HepG2 (cell line): ENCODE data around the gene FUT6. TPM values are rescaled to one million over a fixed set of nuclear protein-coding genes. Genes with fewer than 3 reads are reported as not detected.

Experiments used
- ATAC-seq: fragments of 200-7000 bp; cut with Tn5 transposase; 3 replicates; pipeline ENCODE4 v1.9.1; 2020; ENCODE audit warnings: mild to moderate bottlenecking, moderate library complexity
- BruUV-seq: library from RNA; stranded (reverse); fragments of 400-500 nt; replicated peaks from 2 replicates; lab custom pipeline; 2021; lab: Mats Ljungman, UMichigan
- CTCF ChIA-PET: fragments of 300-600 bp; formaldehyde crosslinking; extraction: SDS; loops from one replicate; lab custom pipeline; 2021; ENCODE audit warnings: low total read pairs, inconsistent platforms, low intra/inter-chr PET ratio; lab: Yijun Ruan, JAX
- POLR2A ChIA-PET: fragments of 350-600 bp; sonication (Branson Sonifier 250); formaldehyde crosslinking; loops from one replicate; lab custom pipeline; 2020; ENCODE audit warnings: antibody characterized with exemption, inconsistent platforms; lab: Yijun Ruan, JAX
- DNase-seq: peaks from one replicate; pipeline ENCODE4 v3.0.0-alpha.2; 2015; ENCODE audit warnings: low spot score
- FAIRE-seq: peaks from 3 replicates; lab custom pipeline; 2011; peaks lifted over from hg19 to GRCh38; lab: Jason Lieb, UNC
- H2AFZ ChIP-seq: one replicate; pipeline ENCODE4 v1.6.1; 2011; ENCODE audit warnings: low read length, inconsistent platforms
- H3K27ac ChIP-seq: fragments of 300-600 bp; 3 replicates; pipeline ENCODE4 v1.8.0; 2011; ENCODE audit warnings: mixed run types, mild to moderate bottlenecking, mixed read lengths, low read length, inconsistent platforms; ENCODE audit not compliant: insufficient read depth; ENCODE audit errors: extremely low read length
- H3K27me3 ChIP-seq, 2 experiments: fragments of 200-600 bp in 1 of 2; 2 replicates in 1 of 2; 3 replicates in 1 of 2; pipeline versions ENCODE4 v1.6.0 to v1.8.0; 2011; ENCODE audit warnings: low read length in 2 of 2, mild to moderate bottlenecking in 2 of 2, moderate library complexity in 2 of 2, inconsistent platforms in 1 of 2; ENCODE audit not compliant: insufficient read depth in 2 of 2, control insufficient read depth in 1 of 2
- H3K36me3 ChIP-seq, 2 experiments: fragments of 200-600 bp in 1 of 2; replicated peaks in 1 of 2; 2 replicates in 1 of 2; 3 replicates in 1 of 2; pipeline versions ENCODE4 v1.5.1 to v1.8.0; 2011; ENCODE audit warnings: low read length in 2 of 2, inconsistent platforms in 1 of 2; ENCODE audit not compliant: insufficient read depth in 2 of 2, control insufficient read depth in 1 of 2
- H3K4me1 ChIP-seq: 2 replicates; pipeline ENCODE4 v1.5.1; 2012; ENCODE audit warnings: low read length, inconsistent platforms; ENCODE audit not compliant: insufficient read depth
- H3K4me2 ChIP-seq: 2 replicates; pipeline ENCODE4 v1.6.0; 2011; ENCODE audit warnings: low read depth, low read length, inconsistent platforms
- H3K4me3 ChIP-seq, 3 experiments: fragments of 200-600 bp in 1 of 3; sonication (generic), shearing (Covaris generic) in 1 of 3; replicated peaks in 1 of 3; 2 replicates each; pipeline ENCODE4 v1.5.1; 2011 to 2016; ENCODE audit warnings: low read length in 3 of 3, inconsistent platforms in 2 of 3, low read depth in 2 of 3, mild to moderate bottlenecking in 2 of 3, control low read depth in 1 of 3, mixed read lengths in 1 of 3; ENCODE audit not compliant: insufficient read depth in 1 of 3
- H3K79me2 ChIP-seq: one replicate; pipeline ENCODE4 v1.6.1; 2011; ENCODE audit warnings: low read length, inconsistent platforms; ENCODE audit not compliant: insufficient read depth
- H3K9ac ChIP-seq: 2 replicates; pipeline ENCODE4 v1.6.0; 2011; ENCODE audit warnings: mild to moderate bottlenecking, low read depth, low read length, inconsistent platforms; ENCODE audit not compliant: insufficient read depth
- H3K9me3 ChIP-seq: 2 replicates; pipeline ENCODE4 v1.5.1; 2012; ENCODE audit warnings: mild to moderate bottlenecking, low read length
- H4K20me1 ChIP-seq: 2 replicates; pipeline ENCODE4 v1.6.0; 2011; ENCODE audit warnings: inconsistent platforms, mild to moderate bottlenecking, low read length, moderate library complexity; ENCODE audit not compliant: insufficient read depth
- ATAD3A ChIP-seq: sonication (generic); formaldehyde crosslinking; IDR thresholded peaks from 2 replicates; pipeline ENCODE4 v1.4.0; 2020; ENCODE audit warnings: missing genetic modification reagents
- CEBPG ChIP-seq: IDR thresholded peaks from 2 replicates; pipeline ENCODE4 v1.6.1; 2016
- CREB3 ChIP-seq: sonication (generic); formaldehyde crosslinking; IDR thresholded peaks from 2 replicates; pipeline ENCODE4 v1.5.0; 2020; ENCODE audit warnings: missing genetic modification reagents
- FIP1L1 ChIP-seq: fragments of 200-400 bp; formaldehyde crosslinking; IDR thresholded peaks from 2 replicates; pipeline ENCODE4 v1.6.1; 2018; ENCODE audit warnings: low read depth, mild to moderate bottlenecking, low read length, moderate library complexity, borderline replicate concordance; ENCODE audit not compliant: insufficient read depth
- JDP2 ChIP-seq: sonication (generic); formaldehyde crosslinking; IDR thresholded peaks from 2 replicates; pipeline ENCODE4 v1.8.1; 2022; ENCODE audit warnings: missing genetic modification reagents, borderline replicate concordance
- KLF16 ChIP-seq, 2 experiments: sonication (generic) in 1 of 2; formaldehyde crosslinking in 1 of 2; IDR thresholded peaks; 2 replicates each; pipeline versions ENCODE4 v1.6.1 to v1.8.0; 2016 to 2023; ENCODE audit warnings: missing genetic modification reagents in 2 of 2, missing compliant biosample characterization in 1 of 2
- KLF6 ChIP-seq: IDR thresholded peaks from 2 replicates; pipeline ENCODE4 v1.8.0; 2016; ENCODE audit warnings: missing biosample characterization, missing genetic modification reagents
- MIER2 ChIP-seq: IDR thresholded peaks from 2 replicates; pipeline ENCODE4 v1.6.1; 2016; ENCODE audit warnings: missing biosample characterization, missing genetic modification reagents
- NKX3-1 ChIP-seq: sonication (generic); formaldehyde crosslinking; IDR thresholded peaks from 2 replicates; pipeline ENCODE4 v1.5.0; 2020; ENCODE audit warnings: missing genetic modification reagents
- NONO ChIP-seq, 2 experiments: fragments of 450-650 bp in 1 of 2; sonication (generic) in 1 of 2; formaldehyde crosslinking in 1 of 2; IDR thresholded peaks in 1 of 2; conservative IDR thresholded peaks in 1 of 2; 2 replicates each; pipeline versions ENCODE4 v1.6.1 to v1.8.0; 2017 to 2022; ENCODE audit warnings: mild to moderate bottlenecking in 1 of 2, missing genetic modification reagents in 1 of 2, moderate library complexity in 1 of 2
- PRDM4 ChIP-seq: sonication (generic); formaldehyde crosslinking; IDR thresholded peaks from 2 replicates; pipeline ENCODE4 v1.9.0; 2021; ENCODE audit warnings: missing genetic modification reagents, borderline replicate concordance
- RAD51 ChIP-seq: fragments of 450-650 bp; IDR thresholded peaks from 2 replicates; pipeline ENCODE4 v1.6.1; 2016; ENCODE audit warnings: borderline replicate concordance
- RELA ChIP-seq: sonication (generic); formaldehyde crosslinking; IDR thresholded peaks from 2 replicates; pipeline ENCODE4 v1.4.0; 2020; ENCODE audit warnings: missing genetic modification reagents
- SP2 ChIP-seq: sonication (generic); formaldehyde crosslinking; IDR thresholded peaks from 2 replicates; pipeline ENCODE4 v1.5.1; 2020; ENCODE audit warnings: mild to moderate bottlenecking, missing genetic modification reagents
- TMF1 ChIP-seq: sonication (generic); formaldehyde crosslinking; IDR thresholded peaks from 2 replicates; pipeline ENCODE4 v1.8.1; 2022; ENCODE audit warnings: low read depth, missing genetic modification reagents
- YY1 ChIP-seq: IDR thresholded peaks from 2 replicates; pipeline ENCODE4 v1.6.1; 2011; ENCODE audit warnings: low read length, low read depth, moderate library complexity, mild to moderate bottlenecking; ENCODE audit not compliant: insufficient read depth, insufficient replicate concordance
- ZBTB1 ChIP-seq: sonication (generic); formaldehyde crosslinking; IDR thresholded peaks from 2 replicates; pipeline ENCODE4 v1.4.0; 2020; ENCODE audit warnings: missing genetic modification reagents, borderline replicate concordance
- ZBTB42 ChIP-seq: sonication (generic); formaldehyde crosslinking; IDR thresholded peaks from 2 replicates; pipeline ENCODE4 v1.5.0; 2020; ENCODE audit warnings: mild to moderate bottlenecking, missing genetic modification reagents
- ZNF775 ChIP-seq: sonication (generic); formaldehyde crosslinking; IDR thresholded peaks from 2 replicates; pipeline ENCODE4 v1.4.0; 2020; ENCODE audit warnings: missing genetic modification reagents, mild to moderate bottlenecking, moderate library complexity, borderline replicate concordance
- WGBS: methylation state at CpG from one replicate; pipeline ENCODE4 v1.1.6; 2017; ENCODE audit warnings: low lambda C conversion rate; 5-methylcytosine and 5-hydroxymethylcytosine counted together
- in situ Hi-C: cut with HindIII; loops from 2 replicates; pipeline ENCODE4 v1.10.0; 2017; ENCODE audit warnings: low pct_unique_long_range_greater_than_20kb; ENCODE audit not compliant: extremely low pct_ligation_motif_present
- intact Hi-C: fragments of 100-400 bp; cut with micrococcal nuclease; formaldehyde crosslinking; loops from one replicate; pipeline ENCODE4 v1.10.0; 2022; ENCODE audit not compliant: unreplicated experiment
- polyA plus RNA-seq, 8 experiments: library from polyadenylated mRNA; depleted of rRNA in 3 of 8; stranded (reverse) in 7 of 8; unstranded in 1 of 8; fragments of >200 nt; fragmentation: Illumina TruSeq in 4 of 8; extraction: Trizol in 4 of 8; gene quantifications; 2 replicates each; pipeline versions ENCODE4 v1.2.1 to v1.2.3, GENCODE V29; 2011 to 2016; ENCODE audit warnings: low read depth in 4 of 8, missing spikeins in 1 of 8, mixed read lengths in 1 of 8; ENCODE audit not compliant: insufficient read depth in 1 of 8
- total RNA-seq, 5 experiments: library from RNA; depleted of rRNA; stranded (reverse); fragments of >200 nt; fragmentation: Illumina TruSeq; extraction: Trizol; gene quantifications; 2 replicates each; pipeline ENCODE4 v1.2.3, GENCODE V29; 2016; ENCODE audit warnings: low read depth in 1 of 5

The FUT6 gene
- total and polyA plus RNA-seq, 2 of the 13 experiments (the other 11 are each of a cell fraction or from before 2014, with no cell fraction given): 8.2 to 27.7 TPM

GRCh38 chr19:5838353-5839064 is 993 bp downstream of the FUT6 start:
- WGBS: 10% methylated on average over 13 of the region's 20 CpGs
- DNase-seq (no peak), FAIRE-seq (no peak), ATAC-seq (peak; percentile 51)
- ChIA-PET POLR2A (interaction anchor here (1.1 to 6.5 kb wide), 7 partner anchors 10 to 65 kb away, joined by 3 to 96 read pairs (median 8); partner anchors contain the start of genes FUT3, FUT5, NDUFA11 and VMAC), CTCF (no interaction called here)
- Histone ChIP-seq H3K79me2 (peaks cover 13% of the 10 kb centered on the region), H3K27ac (peak overlapping the region; percentile 80), H3K4me2 (peak overlapping the region; percentile 94), H2AFZ (no peak overlapping the region), H3K27me3 (no peaks in the 10 kb centered on the region; a peak in 1 of 5 replicates), H3K9me3 (no peaks in the 10 kb centered on the region), H3K36me3 (no peaks in the 10 kb centered on the region; a peak in 1 of 5 replicates), H3K9ac (peak overlapping the region; percentile 77), H4K20me1 (no peaks in the 10 kb centered on the region), H3K4me1 (peaks cover 58% of the 10 kb centered on the region), H3K4me3 (peak overlapping the region; percentile 69 to 84 (median 75))
- in situ Hi-C loops (loop anchor here (5.0 kb wide), 1 partner anchor 54 kb away; no protein-coding TSS in a partner anchor), intact Hi-C loops (no loop called here)
- BruUV-seq: no TSS peak
- TF ChIP-seq FIP1L1 (no peak), CREB3 (CRISPR knock-in tag) (no peak), KLF16 (CRISPR knock-in tag; IDR thresholded peaks at IDR 0.05) (no peak), YY1 (no peak), ZNF775 (CRISPR knock-in tag) (no peak), NKX3-1 (no peak; the same call in 1 of the 2 replicates), CEBPG (CRISPR knock-in tag) (no peak), PRDM4 (CRISPR knock-in tag) (no peak), RAD51 (no peak), ATAD3A (CRISPR knock-in tag) (no peak), TMF1 (CRISPR knock-in tag) (0 out of 2 replicates have a peak, but pooled peaks have one; percentile 23), KLF6 (no peak), NONO (IDR thresholded peaks at IDR 0.05) (no peak), NONO (CRISPR knock-in tag; conservative IDR thresholded peaks at IDR 0.05) (peak; percentile 29; the same call in 1 of the 2 replicates), RELA (no peak), ZBTB42 (CRISPR knock-in tag) (no peak), JDP2 (CRISPR knock-in tag) (no peak), ZBTB1 (CRISPR knock-in tag) (no peak; the same call in 1 of the 2 replicates), SP2 (no peak), MIER2 (CRISPR knock-in tag) (no peak)
